Activated CD4-positive, alpha-beta T cell treated with anti-CD3 and anti-CD28 coated beads, Interleukin-2, amount 10 ng/mL, durations not matched to agents 7 days and 5 days (primary cell): ENCODE results near the gene AFAP1L1. TPM values are rescaled to one million over a fixed set of nuclear protein-coding genes. Genes with fewer than 3 reads are reported as not detected.
A peak's percentile ranks its signal among the peaks of the same experiment; 100 is the strongest.

ENCODE experiments used
- CTCF ChIA-PET: fragments of 350-600 bp; sonication (Branson Sonifier 250); formaldehyde crosslinking; loops from one replicate; lab custom pipeline; 2021; ENCODE audit warnings: antibody characterized with exemption; lab: Charles Lee
- POLR2A ChIA-PET: fragments of 350-600 bp; sonication (Branson Sonifier 250); formaldehyde crosslinking; loops from one replicate; lab custom pipeline; 2021; ENCODE audit warnings: antibody characterized with exemption; lab: Charles Lee
- DNase-seq: peaks from one replicate; pipeline ENCODE4 v3.0.0-alpha.2; 2020
- H3K27ac Mint-ChIP-seq: one replicate; pipeline ENCODE4 v1.8.0; 2021; ENCODE audit warnings: mild to moderate bottlenecking, moderate library complexity, mixed read lengths
- H3K27me3 Mint-ChIP-seq: one replicate; pipeline ENCODE4 v1.8.0; 2021; ENCODE audit warnings: mixed read lengths
- H3K36me3 Mint-ChIP-seq: one replicate; pipeline ENCODE4 v1.8.0; 2021; ENCODE audit warnings: low read depth, mixed read lengths
- H3K4me1 Mint-ChIP-seq: one replicate; pipeline ENCODE4 v1.8.0; 2021; ENCODE audit warnings: mixed read lengths
- H3K4me3 Mint-ChIP-seq: one replicate; pipeline ENCODE4 v1.8.0; 2021; ENCODE audit warnings: mild to moderate bottlenecking, moderate library complexity, mixed read lengths
- H3K9me3 Mint-ChIP-seq: one replicate; pipeline ENCODE4 v1.8.0; 2021; ENCODE audit warnings: mixed read lengths
- total RNA-seq, 2 experiments: library from RNA; stranded (reverse); gene quantifications; one replicate each; pipeline ENCODE4 v1.2.3, GENCODE V29; 2021

The AFAP1L1 gene
- total RNA-seq, 2 experiments from 2014 or later, result not detected

- Mint-ChIP-seq H3K4me3 (no peak overlapping the region), H3K9me3 (peaks cover 2% of the 10 kb centered on the region), H3K36me3 (no peaks in the 10 kb centered on the region), H3K27ac (no peak overlapping the region), H3K27me3 (no peaks in the 10 kb centered on the region), H3K4me1 (no peaks in the 10 kb centered on the region)
- ChIA-PET CTCF (interaction anchor here (1.4 to 2.0 kb wide), 3 partner anchors 18 to 42 kb away, joined by 4 to 6 read pairs (median 5); partner anchors contain the start of gene GRPEL2), POLR2A (interaction anchor here (0.6 kb wide), 1 partner anchor 36 kb away, joined by 5 read pairs; no protein-coding TSS in a partner anchor)
- no peak for DNase-seq
Measured at GRCh38 chr5:149326611-149327010, 55.0 kb downstream of the AFAP1L1 start.

DNA sequence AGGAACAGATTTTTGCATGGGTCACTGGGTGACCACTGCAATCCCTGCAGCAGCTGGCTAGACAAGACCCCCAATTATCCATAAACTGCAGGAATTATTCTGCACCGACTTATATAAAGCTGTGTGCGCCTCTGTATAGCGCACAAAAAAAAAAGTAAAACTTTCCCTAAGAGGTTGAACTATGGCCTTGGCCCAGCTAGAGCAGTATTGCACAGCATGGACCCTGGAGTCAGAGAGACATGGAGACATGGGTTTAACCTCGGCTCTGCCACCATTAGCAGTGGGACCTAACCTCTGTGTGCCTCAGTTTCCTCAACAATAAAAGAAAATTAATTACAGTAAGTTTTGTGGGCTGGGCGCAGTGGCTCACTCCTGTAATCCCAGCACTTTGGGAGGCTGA, 56.5 kb downstream of the AFAP1L1 start:
- Mint-ChIP-seq H3K4me3 (no peak overlapping the region), H3K36me3 (no peaks in the 10 kb centered on the region), H3K9me3 (peaks cover 2% of the 10 kb centered on the region), H3K27me3 (no peaks in the 10 kb centered on the region), H3K27ac (no peak overlapping the region), H3K4me1 (no peaks in the 10 kb centered on the region)
- CTCF ChIA-PET, result interaction anchor here (1.4 kb wide), 1 partner anchor 40 kb away, joined by 4 read pairs; no protein-coding TSS in a partner anchor
- POLR2A ChIA-PET, result no interaction called here
- no peak for DNase-seq

DNA sequence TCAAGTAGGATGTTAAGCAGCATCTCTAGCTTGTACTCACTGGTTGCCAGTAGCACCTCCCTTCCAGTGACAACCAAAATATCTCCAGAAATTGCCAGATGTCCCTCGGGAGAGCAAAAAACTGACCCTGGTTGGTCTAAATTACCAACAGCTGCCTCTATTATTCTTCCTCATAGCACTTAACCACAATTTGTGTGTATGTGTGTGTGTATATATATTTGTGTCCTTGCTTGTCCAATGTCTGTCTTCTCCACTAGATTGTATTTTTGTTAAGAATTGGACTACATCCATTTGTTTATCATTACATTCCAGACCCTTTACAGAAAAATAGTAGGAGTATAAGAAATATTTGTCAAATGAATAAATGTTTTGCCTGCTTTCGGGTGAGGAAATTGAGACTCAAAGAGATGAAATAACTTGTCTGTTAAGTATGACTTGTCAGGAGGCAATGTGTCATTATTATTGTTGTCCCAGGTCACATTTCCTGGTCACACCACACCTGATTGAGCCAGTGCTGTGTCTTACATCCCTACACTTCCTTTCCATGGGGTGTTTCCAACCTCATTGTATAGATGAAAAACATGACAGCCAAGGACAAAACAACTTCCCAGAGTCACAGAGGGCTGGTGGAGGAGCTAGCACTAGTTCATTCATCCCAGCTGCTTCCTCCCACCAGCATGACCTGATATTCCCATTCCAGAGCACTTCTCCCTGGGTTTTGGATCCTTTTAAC, 62.2 kb downstream of the AFAP1L1 start:
- H3K36me3 Mint-ChIP-seq, result no peaks in the 10 kb centered on the region

DNA sequence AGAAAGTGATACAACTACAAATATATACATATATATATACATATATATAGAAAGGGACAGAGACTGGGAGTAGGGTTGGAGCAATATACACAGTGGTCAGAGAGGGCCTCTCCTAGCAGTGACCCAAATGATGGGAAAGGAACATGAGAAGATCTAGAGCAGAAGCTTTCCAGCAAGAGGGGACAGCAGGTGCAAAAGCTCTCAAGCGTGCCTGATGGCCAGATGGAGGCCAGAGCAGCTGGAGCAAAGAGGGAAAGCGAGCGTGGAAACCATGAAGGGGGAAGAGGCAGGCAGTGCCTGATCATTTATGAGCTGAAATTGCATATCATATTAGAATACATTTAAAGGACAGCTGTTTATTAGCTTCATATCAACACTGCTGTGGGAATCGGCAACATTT, 66.1 kb downstream of the AFAP1L1 start:
- POLR2A ChIA-PET, result no interaction called here
- peaks cover 6% of the 10 kb centered on the region for H3K27me3 Mint-ChIP-seq
- DNase-seq, result no peak
- no peaks in the 10 kb centered on the region for H3K9me3 Mint-ChIP-seq
- H3K4me1 Mint-ChIP-seq, result no peaks in the 10 kb centered on the region
- H3K36me3 Mint-ChIP-seq, result no peaks in the 10 kb centered on the region
- H3K27ac Mint-ChIP-seq, result no peak overlapping the region
- no peak overlapping the region for H3K4me3 Mint-ChIP-seq
- CTCF ChIA-PET, result interaction anchor here (1.4 kb wide), 1 partner anchor 12 kb away, joined by 4 read pairs; no protein-coding TSS in a partner anchor

More for the DNA sequence above, 62.2 kb downstream of the AFAP1L1 start:
- ChIA-PET POLR2A (no interaction called here), CTCF (interaction anchor here (1.3 to 1.7 kb wide), 3 partner anchors 10 to 38 kb away, joined by 3 to 10 read pairs (median 4); partner anchors contain the start of gene GRPEL2)
- Mint-ChIP-seq H3K9me3 (no peaks in the 10 kb centered on the region), H3K4me1 (no peaks in the 10 kb centered on the region), H3K4me3 (no peak overlapping the region), H3K27ac (no peak overlapping the region), H3K27me3 (peaks cover 6% of the 10 kb centered on the region)
- no peak for DNase-seq

- H3K9me3 Mint-ChIP-seq, result no peaks in the 10 kb centered on the region
Measured at GRCh38 chr5:149338364-149338763, 66.7 kb downstream of the AFAP1L1 start.

GRCh38 chr5:149340920-149341319, 69.3 kb downstream of the AFAP1L1 start:
- DNase-seq, result no peak
- Mint-ChIP-seq H3K27ac (no peak overlapping the region), H3K36me3 (peaks cover 4% of the 10 kb centered on the region), H3K9me3 (no peaks in the 10 kb centered on the region), H3K27me3 (peaks cover 6% of the 10 kb centered on the region), H3K4me1 (peaks cover 20% of the 10 kb centered on the region), H3K4me3 (no peak overlapping the region)
- POLR2A ChIA-PET, result no interaction called here
- CTCF ChIA-PET, result interaction anchor here (0.9 to 1.7 kb wide), 4 partner anchors 9 to 211 kb away, joined by 3 to 4 read pairs (median 3); no protein-coding TSS in a partner anchor

More at GRCh38 chr5:149338364-149338763, 66.7 kb downstream of the AFAP1L1 start:
- POLR2A ChIA-PET, result no interaction called here
- DNase-seq, result no peak
- H3K4me1 Mint-ChIP-seq, result peaks cover 1% of the 10 kb centered on the region
- peaks cover 6% of the 10 kb centered on the region for H3K27me3 Mint-ChIP-seq
- H3K27ac Mint-ChIP-seq, result no peak overlapping the region
- CTCF ChIA-PET, result interaction anchor here (1.4 kb wide), 1 partner anchor 13 kb away, joined by 4 read pairs; no protein-coding TSS in a partner anchor
- no peaks in the 10 kb centered on the region for H3K36me3 Mint-ChIP-seq
- no peak overlapping the region for H3K4me3 Mint-ChIP-seq

DNA sequence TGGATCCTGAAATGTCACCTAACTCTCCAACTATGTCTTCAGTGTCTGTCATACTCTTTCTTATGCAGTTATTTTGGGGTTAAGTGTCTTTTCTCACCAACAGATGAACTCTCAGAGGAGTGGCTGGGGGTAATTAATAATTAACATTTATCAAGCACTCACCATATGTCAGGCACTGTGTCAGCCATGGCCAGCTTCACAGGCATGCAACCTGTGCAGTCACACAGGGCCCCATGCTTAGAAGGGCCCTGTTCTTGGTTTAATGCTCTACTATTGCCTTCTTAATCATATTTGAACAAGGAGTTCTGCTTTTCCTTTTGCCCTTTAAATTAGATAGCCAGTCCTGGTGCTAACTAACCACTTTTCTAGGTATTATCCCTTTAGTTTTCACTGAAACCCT, 70.2 kb downstream of the AFAP1L1 start:
- DNase-seq, result no peak
- peaks cover 6% of the 10 kb centered on the region for H3K27me3 Mint-ChIP-seq
- peaks cover 11% of the 10 kb centered on the region for H3K36me3 Mint-ChIP-seq
- H3K4me3 Mint-ChIP-seq, result no peak overlapping the region
- no peak overlapping the region for H3K27ac Mint-ChIP-seq
- no peaks in the 10 kb centered on the region for H3K9me3 Mint-ChIP-seq
- CTCF ChIA-PET, result interaction anchor here (0.8 to 1.7 kb wide), 3 partner anchors 25 to 210 kb away, joined by 3 to 4 read pairs (median 3); no protein-coding TSS in a partner anchor
- POLR2A ChIA-PET, result no interaction called here
- H3K4me1 Mint-ChIP-seq, result peaks cover 23% of the 10 kb centered on the region

DNA sequence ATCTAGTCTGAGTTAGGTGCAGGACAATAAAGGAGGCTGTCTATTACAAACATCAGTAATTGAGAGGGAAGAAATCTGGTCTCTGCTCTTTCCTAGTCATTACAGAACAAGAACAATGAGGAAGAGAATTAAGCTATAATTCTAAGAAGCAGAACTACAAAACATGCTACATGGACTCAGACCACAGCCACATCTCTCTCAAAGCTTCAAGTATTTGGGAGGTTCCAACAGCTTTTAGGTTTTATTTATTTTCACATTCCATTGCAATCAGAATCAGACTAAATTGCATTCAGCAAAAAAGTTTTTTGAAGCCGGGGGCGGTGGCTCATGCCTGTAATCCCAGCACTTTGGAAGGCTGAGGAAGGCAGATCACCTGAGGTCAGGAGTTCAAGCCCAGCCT, 72.5 kb downstream of the AFAP1L1 start:
- H3K27me3 Mint-ChIP-seq, result no peaks in the 10 kb centered on the region
- ChIA-PET POLR2A (interaction anchor here (0.6 to 1.0 kb wide), 2 partner anchors 16 to 139 kb away, joined by 4 read pairs; no protein-coding TSS in a partner anchor), CTCF (interaction anchor here (0.6 to 3.9 kb wide), 10 partner anchors 8 to 32 kb away, joined by 3 to 19 read pairs (median 7); partner anchors contain the start of gene PCYOX1L)
- no peak for DNase-seq
- H3K27ac Mint-ChIP-seq, result peak overlapping the region; percentile 93
- peak overlapping the region; percentile 83 for H3K4me3 Mint-ChIP-seq
- H3K9me3 Mint-ChIP-seq, result no peaks in the 10 kb centered on the region
- peaks cover 45% of the 10 kb centered on the region for H3K4me1 Mint-ChIP-seq
- peaks cover 32% of the 10 kb centered on the region for H3K36me3 Mint-ChIP-seq

DNA sequence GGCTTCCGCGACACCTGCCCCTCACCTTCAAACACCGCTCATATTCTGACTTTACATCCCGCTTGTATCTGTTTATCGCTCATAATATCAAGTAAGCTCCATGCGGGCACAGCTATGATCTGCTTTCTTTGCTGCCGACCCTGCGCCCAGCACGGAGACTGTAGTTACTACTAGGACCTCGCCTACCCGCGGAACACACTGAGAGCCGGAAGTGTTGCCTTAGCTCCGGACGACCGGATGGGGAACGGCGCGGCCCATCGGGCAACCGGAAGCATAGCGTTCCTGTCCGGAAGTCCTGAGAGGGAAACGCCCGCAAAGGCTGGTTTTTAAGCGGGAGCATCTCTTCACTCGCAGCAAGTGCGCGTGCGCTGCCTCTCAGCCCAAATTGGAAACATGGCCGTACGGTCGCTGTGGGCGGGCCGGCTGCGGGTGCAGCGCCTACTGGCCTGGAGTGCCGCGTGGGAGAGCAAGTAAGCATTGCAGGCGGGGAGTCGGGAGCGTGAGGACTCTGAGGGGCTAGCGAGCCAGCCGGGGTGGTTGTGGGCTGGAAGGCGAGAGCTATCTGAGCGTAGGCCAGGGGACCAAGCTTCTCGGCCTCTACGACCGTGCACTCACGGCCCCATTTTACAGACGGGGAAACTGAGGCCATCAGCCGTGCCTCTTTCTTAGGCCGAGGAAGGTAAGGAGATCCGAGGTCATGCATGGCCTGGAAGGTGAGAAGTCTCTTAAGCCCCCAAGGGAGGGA, 73.7 kb downstream of the AFAP1L1 start, which contains the start of gene GRPEL2:
Gene GRPEL2 (plus strand): TSS at position 353 of the 745 bp plus-strand sequence. CDS start 41 bp downstream, at position 394.
- Mint-ChIP-seq H3K27ac (peak within 1 kb of the TSS; percentile 93), H3K9me3 (no peaks in the 10 kb centered on the region), H3K27me3 (no peaks in the 10 kb centered on the region), H3K36me3 (peaks cover 44% of the 10 kb centered on the region), H3K4me1 (peaks cover 56% of the 10 kb centered on the region), H3K4me3 (peak within 1 kb of the TSS; percentile 83)
- ChIA-PET POLR2A (interaction anchor here (0.6 to 1.4 kb wide), 5 partner anchors 12 to 235 kb away, joined by 3 to 10 read pairs (median 4); partner anchors contain the start of genes CSNK1A1 and PCYOX1L), CTCF (interaction anchor here (0.5 to 3.9 kb wide), 11 partner anchors 8 to 1895 kb away, joined by 3 to 19 read pairs (median 6); partner anchors contain the start of genes CSNK1A1 and PCYOX1L)
- DNase-seq, result peak; percentile 93

DNA sequence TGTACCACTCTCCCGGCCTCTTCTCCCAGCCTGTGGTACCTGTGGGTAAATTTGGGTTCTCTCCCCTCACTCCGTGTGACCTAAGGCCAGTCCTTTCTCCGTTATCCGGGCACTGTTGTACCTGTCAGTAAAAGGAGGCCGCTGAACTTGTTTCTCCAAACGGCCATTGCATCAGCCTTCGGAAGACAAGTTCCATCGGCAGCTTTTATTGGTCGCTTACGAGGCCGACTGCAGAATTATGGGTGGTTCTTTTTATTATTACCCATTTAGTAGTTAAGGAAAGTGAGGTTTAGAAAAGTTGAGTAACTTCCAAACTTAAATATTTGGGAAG, 74.2 kb downstream of the AFAP1L1 start:
- POLR2A ChIA-PET, result interaction anchor here (0.6 to 1.4 kb wide), 5 partner anchors 9 to 234 kb away, joined by 3 to 10 read pairs (median 4); partner anchors contain the start of genes CSNK1A1 and PCYOX1L
- DNase-seq, result no peak
- H3K27me3 Mint-ChIP-seq, result no peaks in the 10 kb centered on the region
- peaks cover 61% of the 10 kb centered on the region for H3K4me1 Mint-ChIP-seq
- peak overlapping the region; percentile 93 for H3K27ac Mint-ChIP-seq
- H3K36me3 Mint-ChIP-seq, result peaks cover 49% of the 10 kb centered on the region
- no peaks in the 10 kb centered on the region for H3K9me3 Mint-ChIP-seq
- peak overlapping the region; percentile 83 for H3K4me3 Mint-ChIP-seq
- CTCF ChIA-PET, result interaction anchor here (1.0 to 3.9 kb wide), 7 partner anchors 10 to 206 kb away, joined by 3 to 19 read pairs (median 6); partner anchors contain the start of genes CSNK1A1 and PCYOX1L

- Mint-ChIP-seq H3K4me1 (peaks cover 80% of the 10 kb centered on the region), H3K9me3 (no peaks in the 10 kb centered on the region), H3K27ac (peak overlapping the region; percentile 91), H3K27me3 (no peaks in the 10 kb centered on the region), H3K4me3 (peak overlapping the region; percentile 83), H3K36me3 (peaks cover 73% of the 10 kb centered on the region)
- CTCF ChIA-PET, result interaction anchor here (1.0 kb wide), 1 partner anchor 1027 kb away, joined by 4 read pairs; no protein-coding TSS in a partner anchor
- POLR2A ChIA-PET, result interaction anchor here (1.5 kb wide), 1 partner anchor 9 kb away, joined by 4 read pairs; the partner anchor contains the start of gene PCYOX1L
- peak; percentile 34 for DNase-seq
Measured at GRCh38 chr5:149348518-149348917, 76.9 kb downstream of the AFAP1L1 start.

DNA sequence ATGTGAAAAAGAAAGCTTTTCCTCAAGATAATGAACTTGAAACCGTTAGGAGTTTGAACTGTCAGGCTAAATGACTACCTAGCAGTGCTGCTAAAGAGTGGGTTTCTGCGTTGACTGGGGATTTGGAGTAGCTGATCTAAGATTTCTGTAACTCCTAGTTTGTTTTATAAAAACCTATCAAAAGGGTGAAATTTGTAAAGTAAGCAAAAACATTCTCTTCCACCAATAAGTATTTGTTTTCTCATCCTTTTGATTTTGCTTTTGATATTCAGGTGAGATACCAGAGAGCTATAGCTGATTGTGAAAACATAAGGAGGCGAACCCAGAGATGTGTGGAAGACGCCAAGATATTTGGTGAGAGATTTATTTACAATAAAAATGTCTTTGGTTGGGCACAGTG, 77.7 kb downstream of the AFAP1L1 start:
- ChIA-PET CTCF (interaction anchor here (1.0 to 1.2 kb wide), 2 partner anchors 9 to 1026 kb away, joined by 4 read pairs; partner anchors contain the start of gene PCYOX1L), POLR2A (interaction anchor here (1.5 kb wide), 1 partner anchor 8 kb away, joined by 4 read pairs; the partner anchor contains the start of gene PCYOX1L)
- Mint-ChIP-seq H3K27me3 (no peaks in the 10 kb centered on the region), H3K4me1 (peaks cover 79% of the 10 kb centered on the region), H3K4me3 (peak overlapping the region; percentile 83), H3K9me3 (peaks cover 2% of the 10 kb centered on the region), H3K36me3 (peaks cover 79% of the 10 kb centered on the region), H3K27ac (peak overlapping the region; percentile 91)
- DNase-seq, result no peak
